ENCODE data around the gene PEX6.

Gene PEX6, protein sequence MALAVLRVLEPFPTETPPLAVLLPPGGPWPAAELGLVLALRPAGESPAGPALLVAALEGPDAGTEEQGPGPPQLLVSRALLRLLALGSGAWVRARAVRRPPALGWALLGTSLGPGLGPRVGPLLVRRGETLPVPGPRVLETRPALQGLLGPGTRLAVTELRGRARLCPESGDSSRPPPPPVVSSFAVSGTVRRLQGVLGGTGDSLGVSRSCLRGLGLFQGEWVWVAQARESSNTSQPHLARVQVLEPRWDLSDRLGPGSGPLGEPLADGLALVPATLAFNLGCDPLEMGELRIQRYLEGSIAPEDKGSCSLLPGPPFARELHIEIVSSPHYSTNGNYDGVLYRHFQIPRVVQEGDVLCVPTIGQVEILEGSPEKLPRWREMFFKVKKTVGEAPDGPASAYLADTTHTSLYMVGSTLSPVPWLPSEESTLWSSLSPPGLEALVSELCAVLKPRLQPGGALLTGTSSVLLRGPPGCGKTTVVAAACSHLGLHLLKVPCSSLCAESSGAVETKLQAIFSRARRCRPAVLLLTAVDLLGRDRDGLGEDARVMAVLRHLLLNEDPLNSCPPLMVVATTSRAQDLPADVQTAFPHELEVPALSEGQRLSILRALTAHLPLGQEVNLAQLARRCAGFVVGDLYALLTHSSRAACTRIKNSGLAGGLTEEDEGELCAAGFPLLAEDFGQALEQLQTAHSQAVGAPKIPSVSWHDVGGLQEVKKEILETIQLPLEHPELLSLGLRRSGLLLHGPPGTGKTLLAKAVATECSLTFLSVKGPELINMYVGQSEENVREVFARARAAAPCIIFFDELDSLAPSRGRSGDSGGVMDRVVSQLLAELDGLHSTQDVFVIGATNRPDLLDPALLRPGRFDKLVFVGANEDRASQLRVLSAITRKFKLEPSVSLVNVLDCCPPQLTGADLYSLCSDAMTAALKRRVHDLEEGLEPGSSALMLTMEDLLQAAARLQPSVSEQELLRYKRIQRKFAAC

DNA sequence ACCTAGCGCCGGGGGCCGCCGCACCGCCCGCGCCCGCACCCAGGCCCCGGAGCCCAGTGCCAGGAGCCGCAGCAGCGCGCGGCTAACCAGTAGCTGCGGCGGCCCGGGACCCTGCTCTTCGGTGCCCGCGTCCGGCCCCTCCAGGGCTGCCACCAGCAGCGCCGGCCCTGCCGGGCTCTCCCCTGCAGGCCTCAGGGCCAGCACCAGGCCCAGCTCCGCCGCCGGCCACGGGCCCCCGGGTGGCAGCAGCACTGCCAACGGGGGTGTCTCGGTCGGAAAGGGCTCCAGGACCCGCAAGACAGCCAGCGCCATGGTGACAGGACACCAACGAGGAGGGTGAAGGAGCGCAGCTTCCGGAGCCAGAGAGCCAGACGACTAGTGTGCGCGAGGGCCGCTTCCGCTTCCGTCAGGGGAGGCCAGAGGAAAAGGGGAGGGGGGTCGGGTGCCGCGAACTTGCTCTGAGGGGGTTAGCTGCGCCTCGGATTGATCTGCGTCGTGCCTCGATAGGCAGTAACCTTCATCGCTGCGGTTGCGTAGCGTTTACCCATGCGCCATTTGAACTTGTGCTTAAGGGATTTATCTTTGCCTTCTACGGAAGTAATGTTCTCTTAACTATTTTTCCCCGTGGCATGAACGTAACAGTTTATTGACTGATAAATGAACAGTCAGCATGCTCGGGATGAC is at the start of gene PEX6:
Gene PEX6 (minus strand): TSS at position 343 of the 684 bp plus-strand sequence. CDS start 31 bp downstream, at position 312.
- DNase-seq = peak; percentile 89

- DNase-seq = no peak
These were observed 47.4 kb upstream of the PEX6 start for GRCh38 chr6:43026365-43026764.

GRCh38 chr6:43024436-43024835 is 45.5 kb upstream of the PEX6 start:
- no peak for DNase-seq

DNA sequence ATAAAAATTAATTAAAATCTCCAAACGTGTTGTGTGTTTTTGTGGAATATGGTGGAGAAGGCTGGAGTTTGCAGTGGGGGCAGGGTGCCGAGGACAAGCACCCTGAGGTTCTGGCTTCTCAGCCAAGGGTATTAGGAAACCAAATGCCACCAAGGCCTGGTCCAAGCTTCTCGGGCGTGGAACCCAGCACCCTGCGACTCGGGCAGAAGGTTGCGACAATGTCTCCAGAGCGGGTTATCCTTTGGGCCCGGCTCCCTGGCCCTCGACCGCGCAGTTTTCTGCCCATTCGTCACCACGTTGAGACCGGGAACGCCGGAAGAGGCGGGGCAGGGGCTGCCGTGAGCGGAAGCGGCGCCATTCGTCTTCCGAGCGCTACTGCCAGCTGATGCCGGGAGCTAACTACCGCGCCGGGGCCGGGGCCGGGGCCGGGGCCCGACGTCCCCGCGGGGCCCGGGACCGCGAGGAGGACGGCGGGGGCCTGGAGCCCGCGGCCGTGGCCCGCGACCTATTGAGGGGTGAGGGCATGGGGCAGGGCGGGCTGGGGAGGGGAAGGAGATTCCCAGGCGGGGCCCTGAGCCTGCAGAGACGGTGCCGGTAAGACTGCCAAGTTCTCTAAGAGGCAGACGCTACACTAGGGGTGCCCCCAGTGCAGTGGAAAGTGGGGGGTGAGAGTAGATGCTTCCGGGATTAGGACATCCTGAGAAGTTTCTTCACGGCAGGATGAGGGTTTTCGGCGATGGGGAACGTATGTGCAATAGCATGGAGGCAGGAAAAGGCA is 42.5 kb upstream of the PEX6 start, which contains the start of gene RRP36:
Gene RRP36 (plus strand): TSS at position 354 of the 778 bp plus-strand sequence. CDS start 32 bp downstream, at position 386.
- DNase-seq = peak; percentile 76

DNA sequence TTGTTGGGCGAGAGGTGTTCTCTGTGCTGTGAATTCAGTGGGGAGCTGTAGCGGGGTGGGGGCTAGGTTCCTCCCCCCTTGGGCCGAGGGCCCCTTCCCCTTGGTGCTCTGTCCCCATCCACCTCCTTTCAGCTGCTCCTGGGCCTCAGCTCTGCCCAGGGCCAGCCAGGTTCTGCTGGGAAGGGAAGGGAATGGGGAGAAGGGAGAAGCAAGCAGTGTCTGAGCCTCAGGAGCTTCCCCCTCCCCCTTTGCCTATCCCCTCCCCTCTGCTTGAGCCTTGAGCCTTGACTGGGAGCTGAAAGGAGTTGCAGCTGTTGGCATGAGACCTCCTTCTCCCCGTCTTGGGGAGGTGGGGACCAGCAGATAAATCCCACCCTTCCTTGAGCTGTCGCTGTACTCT is 41.9 kb upstream of the PEX6 start:
- no peak for DNase-seq

DNA sequence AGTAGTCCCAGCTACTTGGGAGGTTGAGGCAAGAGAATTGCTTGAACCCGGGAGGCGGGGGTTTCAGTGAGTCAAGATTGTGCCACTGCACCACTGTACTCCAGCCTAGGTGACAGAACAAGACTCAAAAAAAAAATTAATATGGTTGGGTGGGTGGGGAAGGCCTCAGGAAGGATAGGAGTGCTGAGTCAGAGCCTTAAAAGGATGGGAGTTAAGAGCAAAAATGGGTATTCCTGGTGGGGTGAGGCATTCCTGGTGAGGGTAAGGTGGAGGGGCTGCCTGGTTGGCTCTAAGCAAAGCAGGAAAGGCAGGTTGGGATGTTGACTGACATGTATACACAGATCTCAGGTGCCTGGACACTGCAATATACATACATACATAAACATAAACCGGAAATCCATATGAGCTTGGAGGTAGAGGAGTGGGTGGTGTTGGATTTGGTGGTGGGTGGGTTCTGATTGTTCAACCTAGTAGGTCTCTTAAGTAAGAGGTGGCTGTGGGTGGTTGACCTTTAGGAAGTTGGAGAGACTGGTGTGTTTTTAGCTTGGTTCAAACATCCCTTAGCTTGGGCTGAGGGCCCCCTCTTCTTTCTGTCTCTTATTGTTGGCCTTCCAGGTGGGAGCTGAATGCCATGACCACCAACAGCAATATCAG is 41.2 kb upstream of the PEX6 start:
- DNase-seq = no peak

GRCh38 chr6:43019152-43019551 is 40.2 kb upstream of the PEX6 start:
- DNase-seq = no peak

GRCh38 chr6:43016943-43017334 is 38.0 kb upstream of the PEX6 start:
- no peak for DNase-seq

DNA sequence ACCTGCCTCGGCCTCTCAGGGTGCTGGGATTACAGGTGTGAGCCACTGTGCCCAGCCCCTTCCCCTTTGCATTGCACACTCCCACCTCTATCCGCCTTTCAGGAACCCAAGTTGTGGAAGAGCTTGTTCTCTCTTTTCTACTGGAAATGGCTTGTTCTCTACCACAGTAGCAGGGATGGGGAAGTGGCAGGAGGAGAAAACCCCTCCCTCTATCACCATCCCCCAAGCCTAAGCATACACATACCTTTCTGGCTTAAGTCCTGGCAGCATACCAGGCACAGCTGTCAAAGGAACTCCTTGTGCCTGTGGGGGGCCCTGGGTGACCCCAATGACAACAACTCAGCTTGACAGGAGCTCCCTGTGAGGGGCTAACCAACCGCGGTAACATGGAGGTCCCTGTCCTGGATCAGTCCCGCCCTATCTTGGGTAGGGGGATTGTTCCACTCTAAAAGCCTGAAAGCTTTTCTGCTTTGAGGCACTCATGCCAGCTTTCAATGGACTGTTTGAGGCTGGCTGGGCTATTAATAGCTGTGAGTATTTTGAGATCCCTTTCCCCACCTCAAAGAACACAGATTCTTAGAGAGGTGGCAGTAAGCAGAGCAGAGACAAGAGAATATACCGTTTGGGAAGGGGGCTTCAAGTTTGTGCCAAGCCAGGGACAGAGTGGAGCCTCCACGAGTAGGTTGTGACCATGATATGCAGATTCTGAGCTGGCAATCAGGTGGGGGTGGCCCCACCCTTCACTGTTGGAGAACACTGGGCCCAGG is 37.4 kb upstream of the PEX6 start:
- no peak for DNase-seq

- DNase-seq = no peak
These were observed 35.5 kb upstream of the PEX6 start for GRCh38 chr6:43014434-43014909.

DNA sequence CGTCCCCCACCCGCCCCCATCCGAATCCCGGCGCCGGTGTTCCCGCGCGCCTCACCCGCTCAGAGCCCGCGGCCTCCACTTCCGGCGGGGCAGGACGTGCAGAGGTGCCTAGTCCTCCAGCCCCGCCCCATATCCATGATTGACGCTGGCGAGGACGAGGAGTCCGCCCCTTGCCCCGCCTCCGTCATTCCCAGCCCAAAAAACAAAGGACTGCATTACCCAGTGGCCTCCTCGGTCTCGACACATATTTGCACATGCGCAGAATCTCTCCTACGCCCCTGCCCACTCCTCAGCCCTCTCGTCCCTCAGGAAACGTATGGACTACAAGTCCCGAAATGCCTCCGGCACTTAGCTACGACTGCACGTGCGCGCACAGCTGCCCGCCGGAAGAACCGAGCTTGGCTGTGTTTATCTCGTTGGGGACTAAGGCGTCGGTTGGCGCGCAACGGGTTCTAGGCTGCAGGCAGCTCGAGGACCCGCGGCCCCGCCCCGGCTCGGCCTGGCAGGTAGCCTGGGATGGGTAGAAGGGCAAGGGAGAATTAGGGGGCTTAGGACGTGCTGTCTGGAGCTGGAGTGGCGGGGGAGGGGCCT is 35.0 kb upstream of the PEX6 start, which contains the start of the genes KLHDC3 and MEA1:
Gene KLHDC3 (plus strand): TSS at position 407 of the 591 bp plus-strand sequence. CDS start 2,944 bp downstream, outside the sequence.
Gene MEA1 (minus strand): TSS at position 104 of the 591 bp plus-strand sequence. CDS start 133 bp downstream, outside the sequence.
- DNase-seq = peak; percentile 96

DNA sequence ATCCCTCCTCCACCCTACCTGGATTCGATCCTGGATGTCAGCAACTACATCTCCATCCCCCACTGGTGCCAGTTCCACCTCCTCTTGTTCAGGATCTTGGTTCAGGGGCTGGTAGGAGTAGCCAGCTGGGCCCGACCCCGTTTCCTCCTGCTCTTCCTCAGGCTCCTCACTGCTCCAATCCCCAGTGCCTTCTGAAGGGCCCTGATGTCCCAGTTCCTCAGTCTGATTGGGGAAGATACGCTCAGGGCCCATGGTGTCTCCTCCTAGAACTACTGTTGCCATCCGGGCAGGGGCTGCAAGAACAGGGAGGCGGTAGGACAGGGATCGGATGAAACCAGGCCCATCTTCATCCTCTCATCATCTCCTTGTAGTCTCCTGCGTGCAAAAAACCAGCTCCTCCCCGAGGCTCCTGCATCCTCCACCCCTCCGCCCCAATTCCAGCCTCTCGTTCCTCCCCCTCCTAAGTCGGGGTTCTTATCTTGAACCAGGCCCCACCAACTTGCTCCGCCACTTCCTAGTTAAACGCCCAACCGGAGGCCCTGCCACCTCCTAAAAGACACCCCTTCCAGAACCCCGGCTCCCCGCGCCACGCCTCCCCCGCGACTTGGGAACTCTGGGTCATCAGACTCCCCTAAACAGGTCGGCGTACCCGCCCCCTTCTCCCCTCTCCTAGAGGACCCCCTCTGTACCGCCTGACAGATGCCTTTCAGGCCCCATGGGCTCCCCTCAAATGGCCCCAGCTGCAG is 34.3 kb upstream of the PEX6 start:
- no peak for DNase-seq

DNA sequence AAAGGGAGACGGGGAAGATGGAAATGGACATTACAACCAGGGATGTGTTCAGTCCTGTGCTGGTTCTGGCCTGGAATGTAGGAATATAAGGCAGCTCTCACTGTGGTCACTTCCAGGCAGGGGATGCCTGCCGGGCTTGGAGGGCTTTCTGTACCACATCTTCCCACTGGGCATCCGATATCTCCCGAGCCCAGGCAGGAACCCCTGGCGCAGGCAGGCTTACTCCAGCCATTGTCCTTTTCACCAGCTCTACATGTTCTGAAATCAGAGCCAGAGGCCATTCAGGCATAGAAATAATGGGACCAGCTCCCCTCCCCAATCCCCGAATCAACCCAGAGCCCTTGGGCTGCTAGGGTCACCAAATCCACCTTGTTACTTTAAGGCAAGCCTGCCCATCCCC is 33.4 kb upstream of the PEX6 start:
- DNase-seq = no peak

DNA sequence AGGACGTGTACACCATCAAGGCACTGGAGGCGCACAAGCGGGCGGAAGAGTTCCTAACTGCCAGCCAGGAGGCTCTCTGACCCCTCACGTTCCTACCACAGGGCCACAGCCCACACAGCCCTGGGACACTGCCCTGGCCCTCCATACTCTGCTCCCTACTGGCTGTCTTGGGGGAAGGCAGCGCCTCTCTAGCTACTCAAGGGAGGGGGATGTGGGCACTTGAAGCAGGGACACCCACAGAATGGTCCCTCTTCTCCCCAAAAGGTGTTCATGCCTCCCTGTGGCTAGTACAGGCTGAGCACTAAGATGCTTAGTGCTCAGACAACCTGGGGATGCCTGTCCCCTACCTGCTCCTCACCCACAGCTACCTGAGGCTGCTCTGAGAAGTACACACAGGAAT is 32.2 kb upstream of the PEX6 start:
- DNase-seq = no peak

GRCh38 chr6:43009124-43009523 is 30.1 kb upstream of the PEX6 start:
- peak; percentile 32 for DNase-seq

DNA sequence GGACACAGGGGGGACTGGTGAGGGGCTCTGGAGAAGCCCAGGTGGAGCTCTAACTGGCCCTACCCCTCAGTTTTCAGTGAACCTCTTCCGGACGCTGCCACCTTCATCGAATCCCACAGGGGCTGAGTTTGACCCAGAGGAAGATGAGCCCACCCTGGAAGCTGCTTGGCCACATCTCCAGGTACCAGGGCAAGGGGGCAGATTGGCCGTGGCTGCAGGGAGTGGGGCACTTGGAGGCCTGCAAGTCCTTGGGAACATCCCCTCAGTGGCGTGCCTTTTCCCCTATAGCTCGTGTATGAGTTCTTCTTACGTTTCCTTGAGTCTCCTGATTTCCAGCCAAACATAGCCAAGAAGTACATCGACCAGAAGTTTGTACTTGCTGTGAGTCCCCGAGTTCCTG is 28.1 kb upstream of the PEX6 start:
- no peak for DNase-seq

DNA sequence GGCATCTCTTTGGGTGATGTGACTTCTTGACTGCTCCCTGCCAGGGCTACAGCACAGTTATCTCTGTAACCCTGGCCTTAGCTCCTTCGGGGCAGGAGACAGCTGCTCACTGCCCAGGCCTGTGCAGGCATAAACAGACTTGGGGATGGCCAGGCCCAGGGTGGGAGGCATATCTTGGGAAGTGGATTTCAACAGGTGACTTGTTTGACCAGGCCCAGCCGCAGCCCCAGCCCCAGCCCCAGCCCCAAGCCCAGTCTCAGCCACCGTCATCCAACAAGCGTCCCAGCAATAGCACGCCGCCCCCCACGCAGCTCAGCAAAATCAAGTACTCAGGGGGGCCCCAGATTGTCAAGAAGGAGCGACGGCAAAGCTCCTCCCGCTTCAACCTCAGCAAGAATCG is 27.3 kb upstream of the PEX6 start:
- DNase-seq = no peak

- DNase-seq = no peak
These were observed 26.9 kb upstream of the PEX6 start for GRCh38 chr6:43005844-43006243.

DNA sequence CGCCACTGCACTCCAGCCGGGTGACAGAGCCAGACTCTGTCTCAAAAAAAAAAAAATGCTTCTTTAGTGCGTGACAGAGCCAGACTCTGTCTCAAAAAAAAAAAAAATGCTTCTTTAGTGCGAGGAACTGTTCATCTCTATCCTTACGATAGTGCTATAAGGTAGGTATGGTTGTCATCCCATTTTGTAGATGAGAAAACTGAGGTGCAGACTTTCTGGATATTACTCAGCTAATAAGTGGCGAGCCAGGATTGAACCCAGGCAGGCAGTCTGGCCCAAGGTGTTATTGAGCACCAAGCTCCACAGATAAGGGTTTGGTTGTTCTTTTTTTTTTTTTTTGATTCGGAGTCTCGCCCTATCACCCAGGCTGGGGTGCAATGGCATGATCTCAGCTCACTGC is 22.9 kb upstream of the PEX6 start:
- DNase-seq = no peak

Measured in stimulated activated CD4-positive, alpha-beta T cell treated with anti-CD3 and anti-CD28 coated beads, Interleukin-12 subunit alpha, Interleukin-12 subunit beta, amount 100 ng/mL, for 4 hours (primary cell).